ENCODE data around the gene C20orf144.

The C20orf144 gene

GRCh38 chr20:33658929-33659328 lies 3.2 kb upstream of the C20orf144 start:
- no peak for DNase-seq (ENCODE audit: low read depth)
- H3K4me3 ChIP-seq (ENCODE audit: low read length), result no peak overlapping the region
- TF ChIP-seq CTCF (IDR thresholded peaks at IDR 0.05; ENCODE audit: insufficient read depth, low read depth, low read length, missing control alignments), result no peak

GRCh38 chr20:33659341-33660034 lies 2.6 kb upstream of the C20orf144 start:
- no peak for TF ChIP-seq CTCF (IDR thresholded peaks at IDR 0.05; ENCODE audit: insufficient read depth, low read depth, low read length, missing control alignments)

GRCh38 chr20:33660035-33660684 lies 2.0 kb upstream of the C20orf144 start:
- H3K4me3 ChIP-seq (ENCODE audit: low read length), result no peak overlapping the region
- no peak for TF ChIP-seq CTCF (IDR thresholded peaks at IDR 0.05; ENCODE audit: insufficient read depth, low read depth, low read length, missing control alignments)
- DNase-seq (ENCODE audit: low read depth), result no peak

More at GRCh38 chr20:33659341-33660034, 2.6 kb upstream of the C20orf144 start:
- DNase-seq (ENCODE audit: low read depth), result no peak
- H3K4me3 ChIP-seq (ENCODE audit: low read length), result no peak overlapping the region

- no peak for TF ChIP-seq CTCF (IDR thresholded peaks at IDR 0.05; ENCODE audit: insufficient read depth, low read depth, low read length, missing control alignments)
- DNase-seq (ENCODE audit: low read depth), result no peak
- no peak overlapping the region for H3K4me3 ChIP-seq (ENCODE audit: low read length)
Observed at GRCh38 chr20:33660685-33661058, 1.5 kb upstream of the C20orf144 start.

GRCh38 chr20:33663161-33664084 lies 1.3 kb downstream of the C20orf144 start:
- peak; percentile 81 for DNase-seq (ENCODE audit: low read depth)
- TF ChIP-seq CTCF (IDR thresholded peaks at IDR 0.05; ENCODE audit: insufficient read depth, low read depth, low read length, missing control alignments), result no peak
- H3K4me3 ChIP-seq (ENCODE audit: low read length), result peak overlapping the region; percentile 68

- DNase-seq (ENCODE audit: low read depth), result no peak
- no peak for TF ChIP-seq CTCF (IDR thresholded peaks at IDR 0.05; ENCODE audit: insufficient read depth, low read depth, low read length, missing control alignments)
- peak overlapping the region; percentile 68 for H3K4me3 ChIP-seq (ENCODE audit: low read length)
Observed at GRCh38 chr20:33664085-33664761, 2.1 kb downstream of the C20orf144 start.

Measured in epithelial cell of esophagus (primary cell).